Epithelial cell of proximal tubule (primary cell): ENCODE measurements around the gene TNN. TPM values are rescaled to one million over a fixed set of nuclear protein-coding genes. Genes with fewer than 3 reads are reported as not detected.
"Not testable (repeated sequence)": the region's sequence is repeated elsewhere in the genome, so short reads cannot be mapped to it uniquely, and the experiment has no call there.

Experiments used
- DNase-seq: peaks from one replicate; pipeline ENCODE4 v3.0.0-alpha.2; 2011; ENCODE audit warnings: low read depth
- H3K4me3 ChIP-seq: 2 replicates; pipeline ENCODE4 v1.5.1; 2011; ENCODE audit warnings: low read depth, mild to moderate bottlenecking, low read length
- total RNA-seq: library from RNA; depleted of rRNA; stranded (reverse); fragments of >200 nt; gene quantifications from 2 replicates; pipeline ENCODE4 v1.2.3, GENCODE V29; 2015
- TF ChIP-seq, protein P1 (sequence below): conservative IDR thresholded peaks from 2 replicates; pipeline ENCODE4 v1.5.1; 2012; ENCODE audit warnings: low read depth, mild to moderate bottlenecking, low read length

TNN gene
- total RNA-seq, 1 donor from 2014 or later, result not detected

DNA sequence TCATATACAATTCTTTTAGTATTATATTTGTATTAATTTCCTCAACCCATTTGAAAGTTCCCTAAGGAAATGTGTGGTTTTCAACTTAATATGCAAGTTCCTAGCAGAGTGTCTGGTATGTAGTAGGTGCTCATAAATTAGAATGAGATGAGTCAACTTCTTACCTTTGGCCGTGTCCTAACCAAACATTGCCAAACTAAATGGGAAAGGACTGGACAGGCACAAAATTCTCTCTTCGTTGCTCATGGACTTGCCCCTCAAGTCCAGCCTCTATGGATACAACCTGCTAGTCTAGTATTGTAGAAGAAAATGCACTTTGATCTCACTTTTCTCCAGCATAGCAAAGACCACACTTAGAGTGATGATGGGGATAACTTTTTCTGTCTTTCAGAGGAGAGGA, 32.9 kb upstream of the TNN start:
- TF ChIP-seq, protein P1, sequence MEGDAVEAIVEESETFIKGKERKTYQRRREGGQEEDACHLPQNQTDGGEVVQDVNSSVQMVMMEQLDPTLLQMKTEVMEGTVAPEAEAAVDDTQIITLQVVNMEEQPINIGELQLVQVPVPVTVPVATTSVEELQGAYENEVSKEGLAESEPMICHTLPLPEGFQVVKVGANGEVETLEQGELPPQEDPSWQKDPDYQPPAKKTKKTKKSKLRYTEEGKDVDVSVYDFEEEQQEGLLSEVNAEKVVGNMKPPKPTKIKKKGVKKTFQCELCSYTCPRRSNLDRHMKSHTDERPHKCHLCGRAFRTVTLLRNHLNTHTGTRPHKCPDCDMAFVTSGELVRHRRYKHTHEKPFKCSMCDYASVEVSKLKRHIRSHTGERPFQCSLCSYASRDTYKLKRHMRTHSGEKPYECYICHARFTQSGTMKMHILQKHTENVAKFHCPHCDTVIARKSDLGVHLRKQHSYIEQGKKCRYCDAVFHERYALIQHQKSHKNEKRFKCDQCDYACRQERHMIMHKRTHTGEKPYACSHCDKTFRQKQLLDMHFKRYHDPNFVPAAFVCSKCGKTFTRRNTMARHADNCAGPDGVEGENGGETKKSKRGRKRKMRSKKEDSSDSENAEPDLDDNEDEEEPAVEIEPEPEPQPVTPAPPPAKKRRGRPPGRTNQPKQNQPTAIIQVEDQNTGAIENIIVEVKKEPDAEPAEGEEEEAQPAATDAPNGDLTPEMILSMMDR, result no peak
- DNase-seq, result no peak
- H3K4me3 ChIP-seq, result no peak overlapping the region

DNA sequence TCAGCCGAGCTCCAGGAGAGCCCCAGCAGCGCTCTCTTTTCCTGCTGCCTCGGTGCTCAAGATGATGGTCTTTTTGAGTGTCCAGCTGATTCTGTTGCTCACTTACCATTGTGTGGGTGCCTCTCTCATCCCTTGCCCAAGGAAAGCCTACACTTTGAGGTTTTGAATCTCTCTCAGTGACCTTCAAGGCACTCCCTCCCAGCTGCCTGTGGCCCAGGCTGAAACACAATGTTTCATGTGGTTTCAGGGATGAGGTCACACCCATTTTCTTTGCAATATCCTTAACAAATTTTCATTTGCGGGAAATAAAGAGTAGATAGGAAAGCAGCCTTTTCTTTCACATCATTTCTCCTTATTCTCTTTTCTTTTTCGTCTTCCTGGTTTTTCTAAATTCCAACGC, 31.8 kb upstream of the TNN start:
- DNase-seq, result no peak
- no peak overlapping the region for H3K4me3 ChIP-seq
- TF ChIP-seq, protein P1, result no peak

DNA sequence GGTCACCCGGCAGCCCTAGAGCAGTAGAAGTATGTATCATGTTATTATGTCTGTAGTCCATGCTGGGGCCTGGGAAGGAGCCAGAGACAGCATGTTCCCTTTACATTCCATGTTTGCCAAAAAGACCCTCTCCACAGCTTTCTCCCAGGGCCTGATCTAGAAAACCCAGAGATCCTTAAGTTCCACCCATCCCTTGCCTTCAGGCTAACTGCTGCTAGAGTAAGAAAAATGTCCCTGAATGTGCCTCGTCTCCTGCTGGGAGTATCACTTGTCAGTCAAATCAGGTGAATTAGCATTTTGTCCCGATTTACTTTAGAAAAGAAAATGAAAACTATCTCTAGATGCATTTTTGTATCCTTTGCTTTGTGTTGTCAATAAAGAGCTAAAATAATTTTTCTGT, 31.2 kb upstream of the TNN start:
- DNase-seq, result no peak
- TF ChIP-seq, protein P1, result no peak
- no peak overlapping the region for H3K4me3 ChIP-seq

DNA sequence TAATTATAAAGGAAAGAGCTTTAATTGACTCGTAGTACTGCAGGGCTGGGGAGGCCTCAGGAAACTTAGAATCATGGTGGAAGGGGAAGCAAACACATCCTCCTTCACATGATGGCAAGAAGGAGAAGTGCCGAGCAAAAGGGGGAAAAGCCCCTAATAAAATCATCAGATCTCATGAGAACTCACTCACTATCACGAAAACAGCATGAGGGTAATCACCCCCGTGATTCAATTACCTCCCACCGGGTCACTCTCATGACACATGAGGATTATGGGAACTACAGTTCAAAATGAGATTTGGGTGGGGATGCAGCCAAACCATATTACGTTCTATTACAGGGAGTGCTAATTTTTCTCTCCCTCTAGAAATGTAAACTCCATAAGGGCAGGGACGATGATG, 30.2 kb upstream of the TNN start:
- no peak for DNase-seq
- no peak overlapping the region for H3K4me3 ChIP-seq
- TF ChIP-seq, protein P1, result no peak

DNA sequence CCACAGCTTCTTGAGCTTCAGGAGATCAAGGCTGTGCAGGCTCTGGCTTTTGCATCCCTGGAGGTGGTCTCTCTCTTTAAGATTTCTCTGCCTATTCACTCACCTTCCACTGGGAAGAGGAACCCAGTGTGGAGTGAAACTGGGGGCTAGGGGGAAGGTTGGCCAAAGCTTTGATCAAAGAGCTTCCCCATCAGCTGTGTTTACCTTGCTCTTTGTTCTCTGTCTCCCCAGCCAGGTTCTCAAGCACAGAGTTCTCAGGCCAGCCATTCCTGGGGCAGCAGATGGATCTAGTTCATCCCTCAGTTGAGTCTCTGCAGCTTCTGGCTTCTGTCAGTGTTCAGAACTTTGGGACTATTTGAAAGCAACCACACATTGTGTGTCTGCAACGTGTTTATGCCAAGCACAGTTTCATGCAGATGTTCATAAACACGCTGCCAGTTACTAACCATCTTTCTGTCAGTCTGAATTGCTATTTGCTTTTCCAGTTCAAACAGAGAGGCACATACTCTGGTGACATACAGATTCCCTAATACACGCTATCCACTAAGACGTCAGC, 27.2 kb upstream of the TNN start:
- no peak for DNase-seq
- TF ChIP-seq, protein P1, result no peak
- no peak overlapping the region for H3K4me3 ChIP-seq

DNA sequence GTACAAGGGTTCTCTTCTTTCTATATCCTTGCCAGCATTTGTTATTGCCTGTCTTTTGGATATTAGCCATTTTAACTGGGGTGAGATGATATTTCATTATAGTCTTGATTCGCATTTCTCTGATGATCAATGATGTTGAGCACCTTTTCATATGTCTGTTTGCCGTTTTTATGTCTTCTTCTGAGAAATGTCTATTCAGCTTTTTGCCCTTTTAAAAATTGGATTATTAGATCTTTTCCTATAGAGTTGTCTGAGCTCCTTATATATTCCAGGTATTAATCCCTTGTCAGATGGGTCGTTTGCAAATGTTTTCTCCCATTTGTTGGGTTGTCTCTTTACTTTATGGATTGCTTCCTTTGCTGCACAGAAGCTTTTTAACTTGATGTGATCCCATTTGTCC, 25.0 kb upstream of the TNN start:
- no peak for DNase-seq
- TF ChIP-seq, protein P1, result no peak
- no peak overlapping the region for H3K4me3 ChIP-seq

DNA sequence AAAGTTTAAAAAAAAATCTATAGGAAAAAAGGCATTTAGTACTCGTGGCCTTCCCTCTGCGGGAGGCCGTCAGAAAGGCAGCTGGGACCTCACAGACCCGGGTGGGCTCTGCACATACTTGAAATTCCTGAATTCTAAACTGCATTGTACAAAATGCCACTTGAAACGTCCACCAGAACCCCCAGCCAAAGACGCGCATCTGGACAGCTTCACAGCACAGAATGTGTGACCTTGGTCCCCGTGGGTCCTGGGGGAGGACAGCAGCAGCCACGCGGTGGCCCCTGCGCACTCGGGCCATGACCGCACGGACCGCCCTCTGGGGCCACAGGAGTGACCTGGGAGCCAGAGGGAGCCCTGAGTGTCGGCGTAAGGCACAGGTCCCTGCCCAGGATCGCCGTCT, 23.8 kb upstream of the TNN start:
- DNase-seq, result no peak
- H3K4me3 ChIP-seq, result no peak overlapping the region
- TF ChIP-seq, protein P1, result no peak

DNA sequence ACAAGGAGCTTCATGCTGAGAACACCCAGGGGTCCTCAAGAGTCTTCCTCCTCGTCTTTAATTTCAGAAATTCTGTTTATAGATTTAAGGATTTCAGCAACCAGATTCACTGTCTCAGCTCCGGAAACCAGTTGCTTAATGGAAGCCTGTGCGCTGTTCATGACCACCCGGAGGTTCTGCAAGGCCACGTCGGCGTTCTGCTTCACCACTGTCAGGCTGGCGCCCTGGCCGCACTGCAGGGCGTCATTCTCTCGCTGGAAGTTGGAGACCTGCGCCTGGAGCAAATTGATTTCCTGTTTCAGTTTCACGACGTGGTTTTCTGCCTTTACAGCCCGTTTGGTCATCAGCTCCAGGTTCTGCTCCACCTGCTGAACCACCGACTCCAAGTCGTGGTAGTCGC, 23.0 kb upstream of the TNN start:
- not testable (repeated sequence) for H3K4me3 ChIP-seq

More for the DNA sequence above, 23.0 kb upstream of the TNN start:
- not testable (repeated sequence) for DNase-seq
